Right lobe of liver (tissue), 6 donors: ENCODE data around the gene RNF113A. TPM values are rescaled to one million over a fixed set of nuclear protein-coding genes. Genes with fewer than 3 reads are reported as not detected.
"Not testable (repeated sequence)": the region's sequence is repeated elsewhere in the genome, so short reads cannot be mapped to it uniquely, and the experiment has no call there.

Source experiments
- ATAC-seq, 4 donors: fragments of 200-7000 bp; cut with Tn5 transposase; one replicate each; pipeline ENCODE4 v1.9.1; 2020; ENCODE audit warnings: mild to moderate bottlenecking in 4 of 4, moderate library complexity in 4 of 4
- DNase-seq, 3 donors: peaks; one replicate each; pipeline ENCODE4 v3.0.0-alpha.2; 2020
- H3K27ac ChIP-seq, 3 donors: fragments of 200-600 bp; one replicate each; pipeline ENCODE4 v1.8.0; 2022
- H3K27me3 ChIP-seq, 2 donors: fragments of 200-600 bp; one replicate each; pipeline ENCODE4 v1.8.0; 2022
- H3K36me3 ChIP-seq, 4 donors: fragments of 200-600 bp; sonication (generic) in 1 of 4; one replicate each; pipeline versions ENCODE4 v1.5.1 to v1.8.0; 2017 to 2022; ENCODE audit warnings: control low read depth in 1 of 4
- H3K4me1 ChIP-seq, 4 donors: fragments of 200-600 bp; sonication (generic) in 1 of 4; one replicate each; pipeline versions ENCODE4 v1.5.1 to v1.8.0; 2017 to 2022; ENCODE audit warnings: control low read depth in 1 of 4
- H3K4me3 ChIP-seq, 3 donors: fragments of 200-600 bp; one replicate each; pipeline ENCODE4 v1.8.0; 2022
- H3K9me3 ChIP-seq, 4 donors: fragments of 200-600 bp; sonication (generic) in 1 of 4; one replicate each; pipeline versions ENCODE4 v1.5.1 to v1.8.0; 2017 to 2022; ENCODE audit warnings: control low read depth in 1 of 4
- CTCF ChIP-seq, 4 donors: fragments of 200-600 bp in 3 of 4; fragments of 450-650 bp in 1 of 4; IDR thresholded peaks; one replicate each; pipeline versions ENCODE4 v1.5.1 to v1.8.0; 2016 to 2022; ENCODE audit warnings: antibody characterized with exemption in 4 of 4, mild to moderate bottlenecking in 2 of 4
- POLR2A ChIP-seq: fragments of 450-650 bp; IDR thresholded peaks from one replicate; pipeline ENCODE4 v1.6.1; 2017; ENCODE audit warnings: antibody characterized with exemption, mild to moderate bottlenecking
- WGBS: methylation state at CpG from one replicate; pipeline ENCODE4 v1.1.6; 2018; ENCODE audit warnings: low coverage, low lambda C conversion rate; ENCODE audit not compliant: insufficient coverage; ENCODE audit errors: missing lambda C conversion rate; 5-methylcytosine and 5-hydroxymethylcytosine counted together
- intact Hi-C, 2 donors: fragments of 100-400 bp; cut with DNase I; formaldehyde crosslinking; loops; one replicate each; pipeline versions ENCODE4 v1.11.2 to v1.14.1; 2022
- total RNA-seq, 6 experiments: library from RNA; depleted of rRNA in 2 of 6; stranded (reverse); fragments of >200 nt in 2 of 6; fragmentation: NEBNext Ultra II Directional in 3 of 6; extraction: Animal tissue kit (Norgen Biotek cat#: 25700) in 3 of 6; gene quantifications; one replicate each; pipeline versions ENCODE4 v1.1.0 to v1.2.4, GENCODE V29; 2016 to 2023
- donor health status: DM: no; HTN: yes; CAD: no.
- donor health status: DM: no; HTN: no; CAD: no.
- donor health status: DM: no; HTN: no; CAD: no.
- donor health status: DM: no; HTN: yes; CAD: no.
- donor health status: DM: no; HTN: yes; CAD: no.

Gene RNF113A
- total RNA-seq, 6 experiments from 2014 or later, result 6.1 to 12.6 (median 7.5) TPM

GRCh38 chrX:119852382-119853353 lies 18.9 kb downstream of the RNF113A start, which contains the start of gene UPF3B:
UPF3B (minus strand) TSS chrX:119852963; CDS start chrX:119852928, 35 bp downstream.
- intact Hi-C loops, result no loop called here
- Histone ChIP-seq H3K9me3 (no peaks in the 10 kb centered on the region), H3K27ac (peak within 1 kb of the TSS; percentile 46 to 83 (median 74)), H3K4me1 (peaks cover 0 to 5% (median 0%) of the 10 kb centered on the region in 4 donors), H3K27me3 (no peaks in the 10 kb centered on the region), H3K36me3 (peaks cover 0 to 4% (median 0%) of the 10 kb centered on the region in 4 donors), H3K4me3 (peak within 1 kb of the TSS; percentile 51 to 72 (median 59))
- DNase-seq (peak; percentile 95 to 97 (median 96)), ATAC-seq (peak; percentile 96 to 98 (median 98))
- WGBS, result 30% methylated on average over 35 of the region's 54 CpGs
- TF ChIP-seq CTCF (IDR thresholded peaks at IDR 0.05), result peak in 1 of 4 donors; percentile 12
- peak; percentile 58 for TF ChIP-seq POLR2A

GRCh38 chrX:119833905-119834304 lies 37.6 kb downstream of the RNF113A start:
- TF ChIP-seq POLR2A, result no peak
- no peak for TF ChIP-seq CTCF (IDR thresholded peaks at IDR 0.05)
- DNase-seq (no peak), ATAC-seq (no peak)
- no peak overlapping the region for H3K4me3 ChIP-seq
- H3K9me3 ChIP-seq, result no peaks in the 10 kb centered on the region
- H3K27ac ChIP-seq, result no peak overlapping the region
- no peaks in the 10 kb centered on the region for H3K4me1 ChIP-seq
- H3K36me3 ChIP-seq, result peaks cover 0 to 8% (median 0%) of the 10 kb centered on the region in 4 donors
- WGBS, result 49% methylated on average over 3 of the region's 3 CpGs
- H3K27me3 ChIP-seq, result no peaks in the 10 kb centered on the region
- intact Hi-C loops, result no loop called here

- DNase-seq (no peak), ATAC-seq (no peak)
- no peak overlapping the region for H3K27ac ChIP-seq
- no peaks in the 10 kb centered on the region for H3K36me3 ChIP-seq
- intact Hi-C loops, result no loop called here
- H3K9me3 ChIP-seq, result no peaks in the 10 kb centered on the region
- 90% methylated on average over 5 of the region's 5 CpGs for WGBS
- H3K4me3 ChIP-seq, result no peak overlapping the region
- TF ChIP-seq CTCF (IDR thresholded peaks at IDR 0.05), result no peak
- no peak for TF ChIP-seq POLR2A
- no peaks in the 10 kb centered on the region for H3K27me3 ChIP-seq
- peaks cover 0 to 11% (median 0%) of the 10 kb centered on the region in 4 donors for H3K4me1 ChIP-seq
Measured at GRCh38 chrX:119828446-119828845, 43.1 kb downstream of the RNF113A start.

- 17% methylated on average over 7 of the region's 7 CpGs for WGBS
- peaks cover 0 to 11% (median 0%) of the 10 kb centered on the region in 4 donors for H3K4me1 ChIP-seq
- TF ChIP-seq CTCF (IDR thresholded peaks at IDR 0.05) (no peak), POLR2A (no peak)
- no peak overlapping the region for H3K4me3 ChIP-seq
- intact Hi-C loops, result no loop called here
- H3K27me3 ChIP-seq, result no peaks in the 10 kb centered on the region
- peak overlapping the region; percentile 25 to 76 (median 54) for H3K27ac ChIP-seq
- DNase-seq (peak in 2 of 3 donors; percentile 24 to 51), ATAC-seq (peak; percentile 60 to 77 (median 66))
- no peaks in the 10 kb centered on the region for H3K36me3 ChIP-seq
- no peaks in the 10 kb centered on the region for H3K9me3 ChIP-seq
Measured at GRCh38 chrX:119826399-119826959, 45.1 kb downstream of the RNF113A start.

GRCh38 chrX:119824221-119824620 lies 47.3 kb downstream of the RNF113A start:
- intact Hi-C loops, H3K9me3 ChIP-seq, H3K4me3 ChIP-seq, H3K27me3 ChIP-seq, DNase-seq, H3K36me3 ChIP-seq: not testable (repeated sequence)
- WGBS, result no CpG with 5 or more reads among the region's 5 CpGs
- peak; percentile 48 to 63 (median 53) for ATAC-seq
- Histone ChIP-seq H3K27ac (peak overlapping the region in 1 of 3 donors; percentile 76), H3K4me1 (peaks cover 0 to 14% (median 0%) of the 10 kb centered on the region in 4 donors)

- H3K36me3 ChIP-seq, intact Hi-C loops, H3K4me3 ChIP-seq, H3K27me3 ChIP-seq, DNase-seq, H3K9me3 ChIP-seq: not testable (repeated sequence)
- H3K27ac ChIP-seq, result peak overlapping the region in 2 of 3 donors; percentile 72 to 81
- ATAC-seq, result peak; percentile 48 to 68 (median 66)
- peaks cover 0 to 11% (median 0%) of the 10 kb centered on the region in 4 donors for H3K4me1 ChIP-seq
- WGBS, result 40% methylated on average over 3 of the region's 3 CpGs
Measured at GRCh38 chrX:119821703-119822102, 49.8 kb downstream of the RNF113A start.
